Right lobe of liver (tissue), 4 donors: ENCODE data around the gene RASA2.

Experiments
- CTCF ChIP-seq, 4 donors: fragments of 200-600 bp in 3 of 4; fragments of 450-650 bp in 1 of 4; IDR thresholded peaks; one replicate each; pipeline versions ENCODE4 v1.5.1 to v1.8.0; 2016 to 2022; ENCODE audit warnings: antibody characterized with exemption in 4 of 4, mild to moderate bottlenecking in 2 of 4
- POLR2A ChIP-seq: fragments of 450-650 bp; IDR thresholded peaks from one replicate; pipeline ENCODE4 v1.6.1; 2017; ENCODE audit warnings: antibody characterized with exemption, mild to moderate bottlenecking
- donor health status: DM: no; HTN: no; CAD: no.
- donor health status: DM: no; HTN: no; CAD: no.
- donor health status: DM: no; HTN: yes; CAD: no.

- no peak for TF ChIP-seq CTCF (IDR thresholded peaks at IDR 0.05)
- TF ChIP-seq POLR2A: no peak
Measured at GRCh38 chr3:141500397-141500796, 13.6 kb downstream of the RASA2 start.
